Spleen (tissue), 11 donors: Measurements from ENCODE around the gene STYX. TPM values are rescaled to one million over a fixed set of nuclear protein-coding genes. Genes with fewer than 3 reads are reported as not detected.

ENCODE experiments used
- DNase-seq: peaks from one replicate; pipeline ENCODE4 v3.0.0-alpha.2; 2020
- H3K27ac ChIP-seq, 8 donors: fragments of 200-600 bp; sonication (generic) in 7 of 8; 1 replicate in 4 of 8; 2 replicates in 4 of 8; pipeline versions ENCODE4 v1.5.0 to v1.8.0; 2016 to 2021; ENCODE audit warnings: inconsistent platforms in 4 of 8, mild to moderate bottlenecking in 4 of 8, moderate library complexity in 1 of 8
- H3K27me3 ChIP-seq, 7 donors: fragments of 200-600 bp; sonication (generic) in 6 of 7; replicated peaks in 1 of 7; 1 replicate in 4 of 7; 2 replicates in 3 of 7; pipeline versions ENCODE4 v1.5.0 to v1.8.0; 2016 to 2021; ENCODE audit warnings: inconsistent platforms in 3 of 7, mild to moderate bottlenecking in 1 of 7
- H3K36me3 ChIP-seq, 6 donors: fragments of 200-600 bp; sonication (generic) in 5 of 6; 1 replicate in 4 of 6; 2 replicates in 2 of 6; pipeline versions ENCODE4 v1.5.0 to v1.8.0; 2016 to 2021; ENCODE audit warnings: inconsistent platforms in 2 of 6
- H3K4me1 ChIP-seq, 6 donors: fragments of 200-600 bp; sonication (generic) in 5 of 6; 1 replicate in 3 of 6; 2 replicates in 3 of 6; pipeline versions ENCODE4 v1.5.0 to v1.8.0; 2016 to 2021; ENCODE audit warnings: inconsistent platforms in 3 of 6
- H3K4me3 ChIP-seq, 8 donors: fragments of 200-600 bp; sonication (generic) in 7 of 8; 1 replicate in 4 of 8; 2 replicates in 4 of 8; pipeline versions ENCODE4 v1.5.0 to v1.8.0; 2016 to 2021; ENCODE audit warnings: inconsistent platforms in 4 of 8, mild to moderate bottlenecking in 4 of 8, moderate library complexity in 2 of 8
- H3K9me3 ChIP-seq, 8 donors: fragments of 200-600 bp; sonication (generic) in 7 of 8; 1 replicate in 4 of 8; 2 replicates in 4 of 8; pipeline versions ENCODE4 v1.5.0 to v1.8.0; 2016 to 2021; ENCODE audit warnings: inconsistent platforms in 4 of 8
- POLR2A ChIP-seq, 3 donors: fragments of 450-650 bp; IDR thresholded peaks; one replicate each; pipeline ENCODE4 v1.5.1; 2017; ENCODE audit warnings: antibody characterized with exemption in 3 of 3, mild to moderate bottlenecking in 1 of 3
- POLR2AphosphoS5 ChIP-seq, 3 donors: sonication (generic); formaldehyde crosslinking; IDR thresholded peaks; one replicate each; pipeline ENCODE4 v1.5.1; 2017; ENCODE audit warnings: antibody characterized with exemption in 3 of 3
- WGBS, 5 donors: extraction: QIAGEN DNeasy Blood & Tissue Kit in 3 of 5; methylation state at CpG; one replicate each; pipeline versions ENCODE4 v1.1.5 to v1.1.7; 2013 to 2018; 5-methylcytosine and 5-hydroxymethylcytosine counted together
- intact Hi-C: fragments of 100-400 bp; cut with DNase I; formaldehyde crosslinking; loops from one replicate; pipeline ENCODE4 v1.15.0; 2023; ENCODE audit warnings: low total_unique reads
- polyA plus RNA-seq, 3 donors: library from polyadenylated mRNA; stranded (reverse); fragments of 200-250 nt; gene quantifications; one replicate each; pipeline ENCODE4 v1.2.1, GENCODE V29; 2013
- total RNA-seq, 7 donors: library from RNA; depleted of rRNA in 3 of 7; stranded (reverse); fragments of >200 nt in 3 of 7; fragmentation: NEBNext Ultra II Directional in 4 of 7; extraction: Animal tissue kit (Norgen Biotek cat#: 25700) in 4 of 7; gene quantifications; one replicate each; pipeline versions ENCODE4 v1.1.0 to v1.2.1, GENCODE V29; 2016 to 2021
- TF ChIP-seq, protein P1 (sequence below), 11 experiments: fragments of 200-600 bp in 7 of 11; fragments of 450-650 bp in 4 of 11; sonication (generic) in 4 of 11; IDR thresholded peaks in 8 of 11; conservative IDR thresholded peaks in 3 of 11; 1 replicate in 7 of 11; 2 replicates in 4 of 11; pipeline versions ENCODE4 v1.4.0 to v1.8.0; 2016 to 2021; ENCODE audit warnings: antibody characterized with exemption in 11 of 11, inconsistent platforms in 4 of 11, mild to moderate bottlenecking in 1 of 11
- donor health status: healthy with polysubstance abuse.
- donor health status: DM: no; HTN: no; CAD: no; lungs with moderate emphysema.
- donor health status: DM: no; HTN: no; CAD: no.
- donor health status: Bipolar disorder and iron deficiency.
- donor health status: healthy.
- donor health status: DM: no; HTN: no; CAD: no.
- donor health status: DM: yes; HTN: yes; CAD: no.

STYX gene
- total and polyA plus RNA-seq, 10 donors: 6.6 to 23.1 (median 16.0) TPM

DNA sequence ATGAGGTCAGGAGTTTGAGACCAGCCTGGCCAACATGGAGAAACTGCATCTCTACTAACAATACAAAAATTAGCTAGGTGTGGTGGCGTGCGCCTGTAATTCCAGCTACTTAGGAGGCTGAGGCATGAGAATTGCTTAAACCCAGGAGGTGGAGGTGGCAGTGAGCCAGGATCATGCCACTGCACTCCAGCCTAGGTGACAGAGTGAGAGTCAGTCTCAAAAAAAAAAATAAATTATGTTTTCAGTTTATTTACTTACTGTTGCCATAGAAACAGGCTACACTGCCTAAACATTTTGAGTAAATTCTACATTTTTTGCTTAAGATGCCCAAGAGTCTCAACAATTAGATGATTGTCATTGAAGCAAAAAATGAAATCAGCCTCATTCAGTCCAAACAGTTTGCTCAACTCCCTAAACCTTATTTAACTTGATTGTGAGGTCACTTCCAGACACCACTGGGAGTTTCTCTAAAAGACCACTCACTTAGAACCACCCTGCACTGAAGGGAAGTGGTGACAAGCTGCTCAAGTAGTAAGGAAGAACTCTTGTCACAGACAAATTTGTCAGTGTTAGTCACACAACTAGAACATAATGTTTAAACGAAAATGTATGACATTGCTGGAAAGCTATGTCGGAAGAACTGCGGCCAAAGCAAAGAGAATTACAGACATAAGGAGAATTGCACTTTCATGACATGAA, 71.2 kb downstream of the STYX start:
- DNase-seq: no peak
- intact Hi-C loops: no loop called here
- WGBS, 5 donors: 61 to 65% (median 61%) methylated on average over 5 of the region's 5 CpGs
- no peaks in the 10 kb centered on the region for H3K27me3 ChIP-seq
- H3K27ac ChIP-seq: peak overlapping the region in 5 of 8 donors; percentile 19 to 60 (median 42)
- TF ChIP-seq POLR2AphosphoS5 (IDR thresholded peaks at IDR 0.05): no peak
- TF ChIP-seq, protein P1, sequence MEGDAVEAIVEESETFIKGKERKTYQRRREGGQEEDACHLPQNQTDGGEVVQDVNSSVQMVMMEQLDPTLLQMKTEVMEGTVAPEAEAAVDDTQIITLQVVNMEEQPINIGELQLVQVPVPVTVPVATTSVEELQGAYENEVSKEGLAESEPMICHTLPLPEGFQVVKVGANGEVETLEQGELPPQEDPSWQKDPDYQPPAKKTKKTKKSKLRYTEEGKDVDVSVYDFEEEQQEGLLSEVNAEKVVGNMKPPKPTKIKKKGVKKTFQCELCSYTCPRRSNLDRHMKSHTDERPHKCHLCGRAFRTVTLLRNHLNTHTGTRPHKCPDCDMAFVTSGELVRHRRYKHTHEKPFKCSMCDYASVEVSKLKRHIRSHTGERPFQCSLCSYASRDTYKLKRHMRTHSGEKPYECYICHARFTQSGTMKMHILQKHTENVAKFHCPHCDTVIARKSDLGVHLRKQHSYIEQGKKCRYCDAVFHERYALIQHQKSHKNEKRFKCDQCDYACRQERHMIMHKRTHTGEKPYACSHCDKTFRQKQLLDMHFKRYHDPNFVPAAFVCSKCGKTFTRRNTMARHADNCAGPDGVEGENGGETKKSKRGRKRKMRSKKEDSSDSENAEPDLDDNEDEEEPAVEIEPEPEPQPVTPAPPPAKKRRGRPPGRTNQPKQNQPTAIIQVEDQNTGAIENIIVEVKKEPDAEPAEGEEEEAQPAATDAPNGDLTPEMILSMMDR (IDR thresholded peaks at IDR 0.05 in 8 of 11, conservative IDR thresholded peaks at IDR 0.05 in 3 of 11): no peak
- TF ChIP-seq POLR2A (IDR thresholded peaks at IDR 0.05): no peak
- H3K4me3 ChIP-seq: no peak overlapping the region
- peaks cover 0 to 10% (median 0%) of the 10 kb centered on the region in 6 donors for H3K4me1 ChIP-seq
- no peaks in the 10 kb centered on the region for H3K36me3 ChIP-seq
- peaks cover 0 to 14% (median 0%) of the 10 kb centered on the region in 8 donors for H3K9me3 ChIP-seq

DNA sequence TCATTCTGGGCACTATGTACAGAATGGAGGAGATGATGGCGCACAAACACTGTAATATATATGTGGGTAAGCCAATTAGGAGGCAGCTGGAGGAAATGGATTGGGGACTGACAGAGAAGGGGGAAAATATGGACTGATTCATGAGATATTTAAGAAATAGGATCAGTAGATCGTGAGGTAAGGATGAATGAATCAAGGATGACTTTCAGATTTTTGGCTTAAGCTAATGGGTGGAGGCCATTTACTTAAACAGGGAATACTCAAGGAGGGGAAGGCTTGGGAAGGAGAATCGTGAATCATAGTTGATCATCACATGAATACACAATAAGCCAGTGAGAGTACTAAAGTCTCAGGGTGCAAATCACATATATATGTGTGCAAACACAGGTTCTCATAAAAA, 72.6 kb downstream of the STYX start:
- H3K4me1 ChIP-seq: peaks cover 0 to 10% (median 0%) of the 10 kb centered on the region in 6 donors
- H3K4me3 ChIP-seq: no peak overlapping the region
- no peak overlapping the region for H3K27ac ChIP-seq
- 85 to 97% (median 91%) methylated on average over 3 of the region's 3 CpGs for WGBS, 5 donors
- no peaks in the 10 kb centered on the region for H3K27me3 ChIP-seq
- intact Hi-C loops: no loop called here
- no peak for DNase-seq
- TF ChIP-seq POLR2A (IDR thresholded peaks at IDR 0.05) (no peak), POLR2AphosphoS5 (IDR thresholded peaks at IDR 0.05) (no peak)
- TF ChIP-seq, protein P1 (IDR thresholded peaks at IDR 0.05 in 8 of 11, conservative IDR thresholded peaks at IDR 0.05 in 3 of 11): no peak
- no peaks in the 10 kb centered on the region for H3K36me3 ChIP-seq
- H3K9me3 ChIP-seq: peaks cover 0 to 3% (median 0%) of the 10 kb centered on the region in 8 donors

DNA sequence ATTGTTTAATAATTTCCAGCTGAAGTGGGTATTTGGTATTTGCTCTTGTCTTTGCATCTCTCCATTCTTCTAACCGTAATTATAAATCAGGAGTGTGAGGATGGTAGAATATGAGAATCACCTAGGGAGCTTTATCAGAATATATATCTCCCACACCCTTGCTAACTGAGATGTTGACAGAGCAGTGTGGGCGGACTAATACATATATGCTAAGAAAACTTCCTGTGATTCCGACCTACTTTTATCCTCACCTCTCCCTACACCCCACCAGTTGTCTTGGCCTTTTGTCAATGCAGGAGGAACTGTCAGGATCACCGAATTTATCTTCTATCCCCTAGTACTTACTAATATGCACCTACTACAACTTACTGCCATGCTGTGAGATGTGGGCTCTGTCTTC, 76.1 kb downstream of the STYX start:
- H3K36me3 ChIP-seq: no peaks in the 10 kb centered on the region
- intact Hi-C loops: no loop called here
- DNase-seq: no peak
- TF ChIP-seq POLR2AphosphoS5 (IDR thresholded peaks at IDR 0.05) (no peak), POLR2A (IDR thresholded peaks at IDR 0.05) (no peak)
- TF ChIP-seq, protein P1 (IDR thresholded peaks at IDR 0.05 in 8 of 11, conservative IDR thresholded peaks at IDR 0.05 in 3 of 11): no peak
- H3K27ac ChIP-seq: no peak overlapping the region
- H3K4me3 ChIP-seq: no peak overlapping the region
- 85 to 95% (median 87%) methylated on average over 4 of the region's 4 CpGs for WGBS, 5 donors
- no peaks in the 10 kb centered on the region for H3K27me3 ChIP-seq
- H3K4me1 ChIP-seq: peaks cover 0 to 6% (median 0%) of the 10 kb centered on the region in 6 donors
- H3K9me3 ChIP-seq: no peaks in the 10 kb centered on the region

DNA sequence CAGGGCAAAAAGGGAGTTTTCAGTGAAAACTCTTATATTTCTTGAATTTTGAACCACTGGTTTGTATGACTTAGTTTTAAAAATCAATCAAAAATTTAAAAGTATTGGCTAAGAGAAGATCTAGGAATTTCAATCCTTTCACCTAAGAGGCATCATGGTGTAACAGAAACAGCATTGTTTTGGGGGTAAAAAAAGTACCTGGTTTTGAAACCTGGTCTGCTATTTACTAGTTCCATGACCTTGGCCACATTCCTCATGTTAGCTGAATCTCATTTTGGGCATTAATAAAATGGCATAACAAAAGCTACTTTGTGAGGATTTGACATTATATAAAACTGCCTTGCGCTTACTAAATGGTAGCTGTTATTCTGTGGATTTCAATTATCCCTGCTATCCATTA, 78.1 kb downstream of the STYX start:
- WGBS, 5 donors: 37 to 98% (median 94%) methylated on average over 1 of the region's 1 CpG
- Histone ChIP-seq H3K27ac (no peak overlapping the region), H3K4me1 (no peaks in the 10 kb centered on the region), H3K27me3 (no peaks in the 10 kb centered on the region), H3K4me3 (no peak overlapping the region), H3K36me3 (no peaks in the 10 kb centered on the region), H3K9me3 (no peaks in the 10 kb centered on the region)
- intact Hi-C loops: no loop called here
- TF ChIP-seq POLR2A (IDR thresholded peaks at IDR 0.05): no peak
- DNase-seq: no peak
